Activated B cell treated with CpG ODN at 0.5 μM for 24 hours (primary cell): ENCODE data around the gene PRR35. TPM values are rescaled to one million over a fixed set of nuclear protein-coding genes. Genes with fewer than 3 reads are reported as not detected.
A peak's percentile ranks its signal among the peaks of the same experiment; 100 is the strongest.

Experiments
- ATAC-seq: fragments of 200-7000 bp; cut with Tn5 transposase; one replicate; pipeline ENCODE4 v1.10.0; 2021; ENCODE audit warnings: low read depth, mild to moderate bottlenecking, moderate library complexity
- CTCF ChIA-PET: fragments of 350-600 bp; sonication (Branson Sonifier 250); formaldehyde crosslinking; loops from one replicate; lab custom pipeline; 2021; ENCODE audit warnings: antibody characterized with exemption; lab: Charles Lee
- POLR2A ChIA-PET: fragments of 350-600 bp; sonication (Branson Sonifier 250); formaldehyde crosslinking; loops from one replicate; lab custom pipeline; 2021; ENCODE audit warnings: antibody characterized with exemption; lab: Charles Lee
- DNase-seq: peaks from one replicate; pipeline ENCODE4 v3.0.0; 2022
- H3K27ac Mint-ChIP-seq: one replicate; pipeline ENCODE4 v1.8.0; 2020; ENCODE audit warnings: mixed read lengths
- H3K27me3 Mint-ChIP-seq: one replicate; pipeline ENCODE4 v1.8.0; 2021; ENCODE audit warnings: mixed read lengths
- H3K36me3 Mint-ChIP-seq: one replicate; pipeline ENCODE4 v1.8.0; 2021; ENCODE audit warnings: low read depth, mixed read lengths
- H3K4me1 Mint-ChIP-seq: one replicate; pipeline ENCODE4 v1.8.0; 2021; ENCODE audit warnings: mixed read lengths
- H3K4me3 Mint-ChIP-seq: one replicate; pipeline ENCODE4 v1.8.0; 2020; ENCODE audit warnings: mild to moderate bottlenecking, mixed read lengths
- H3K9me3 Mint-ChIP-seq: one replicate; pipeline ENCODE4 v1.8.0; 2020; ENCODE audit warnings: mixed read lengths
- CTCF ChIP-seq: fragments of 200-600 bp; IDR thresholded peaks from one replicate; pipeline ENCODE4 v1.8.0; 2022; ENCODE audit warnings: antibody characterized with exemption, mild to moderate bottlenecking
- intact Hi-C: fragments of 100-400 bp; cut with micrococcal nuclease; formaldehyde crosslinking; loops from one replicate; pipeline ENCODE4 v1.15.1; 2024
- total RNA-seq: library from RNA; stranded (reverse); gene quantifications from 2 replicates; pipeline ENCODE4 v1.2.3, GENCODE V29; 2022

The PRR35 gene
- total RNA-seq, 1 donor from 2014 or later = not detected

GRCh38 chr16:567373-568256 is 7.4 kb downstream of the PRR35 start:
- Mint-ChIP-seq H3K36me3 (peaks cover 2% of the 10 kb centered on the region), H3K4me1 (peaks cover 34% of the 10 kb centered on the region), H3K27ac (no peak overlapping the region), H3K4me3 (peak overlapping the region; percentile 60), H3K27me3 (peaks cover 2% of the 10 kb centered on the region), H3K9me3 (no peaks in the 10 kb centered on the region)
- DNase-seq (no peak), ATAC-seq (no peak)
- no peak for TF ChIP-seq CTCF
- intact Hi-C loops = loop anchor here (5.0 kb wide), 1 partner anchor 40 kb away; the partner anchor contains the start of gene CAPN15
- ChIA-PET CTCF (no interaction called here), POLR2A (interaction anchor here (0.5 to 1.4 kb wide), 5 partner anchors 14 to 1702 kb away, joined by 3 to 9 read pairs (median 5); partner anchors contain the start of gene METTL26)

- intact Hi-C loops = loop anchor here (1.0 to 5.0 kb wide), 2 partner anchors 41 to 68 kb away; partner anchors contain the start of genes CAPN15 and METTL26
- TF ChIP-seq CTCF = no peak
- no peak for DNase-seq
Observed at GRCh38 chr16:568401-569258, 8.4 kb downstream of the PRR35 start.

GRCh38 chr16:569445-570254 is 9.5 kb downstream of the PRR35 start, which contains the start of gene PIGQ:
Gene PIGQ (plus strand): TSS chr16:569968. CDS start chr16:574075, 4,107 bp downstream.
- DNase-seq (peak; percentile 71), ATAC-seq (peak; percentile 76)
- H3K4me3 Mint-ChIP-seq = peak within 1 kb of the TSS; percentile 89
- no peak for TF ChIP-seq CTCF
- intact Hi-C loops = loop anchor here (1.0 to 5.0 kb wide), 2 partner anchors 42 to 67 kb away; partner anchors contain the start of genes CAPN15 and METTL26
- peaks cover 34% of the 10 kb centered on the region for H3K4me1 Mint-ChIP-seq
- CTCF ChIA-PET = no interaction called here
- H3K27me3 Mint-ChIP-seq = no peaks in the 10 kb centered on the region
- H3K27ac Mint-ChIP-seq = peak within 1 kb of the TSS; percentile 84
- H3K36me3 Mint-ChIP-seq = peaks cover 2% of the 10 kb centered on the region
- POLR2A ChIA-PET = interaction anchor here (0.7 to 1.8 kb wide), 4 partner anchors 19 to 69 kb away, joined by 3 to 6 read pairs (median 4); partner anchors contain the start of genes CAPN15 and METTL26
- no peaks in the 10 kb centered on the region for H3K9me3 Mint-ChIP-seq

More at GRCh38 chr16:568401-569258, 8.4 kb downstream of the PRR35 start:
- Mint-ChIP-seq H3K4me1 (peaks cover 34% of the 10 kb centered on the region), H3K27me3 (no peaks in the 10 kb centered on the region), H3K4me3 (peak overlapping the region; percentile 89), H3K27ac (peak overlapping the region; percentile 84), H3K36me3 (peaks cover 2% of the 10 kb centered on the region), H3K9me3 (no peaks in the 10 kb centered on the region)
- ChIA-PET POLR2A (interaction anchor here (0.7 to 1.8 kb wide), 3 partner anchors 20 to 70 kb away, joined by 3 to 6 read pairs (median 4); partner anchors contain the start of gene CAPN15), CTCF (no interaction called here)
- ATAC-seq = no peak

GRCh38 chr16:572865-573650 is 12.9 kb downstream of the PRR35 start:
- POLR2A ChIA-PET = no interaction called here
- intact Hi-C loops = no loop called here
- CTCF ChIA-PET = no interaction called here

More at GRCh38 chr16:572865-573650, 12.9 kb downstream of the PRR35 start:
- TF ChIP-seq CTCF = no peak
- no peak overlapping the region for H3K27ac Mint-ChIP-seq
- H3K36me3 Mint-ChIP-seq = peaks cover 2% of the 10 kb centered on the region
- DNase-seq (no peak), ATAC-seq (no peak)
- peaks cover 22% of the 10 kb centered on the region for H3K4me1 Mint-ChIP-seq
- H3K4me3 Mint-ChIP-seq = no peak overlapping the region
- no peaks in the 10 kb centered on the region for H3K9me3 Mint-ChIP-seq
- no peaks in the 10 kb centered on the region for H3K27me3 Mint-ChIP-seq
